Measurements from ENCODE around the gene GDPD5. TPM values are rescaled to one million over a fixed set of nuclear protein-coding genes. Genes with fewer than 3 reads are reported as not detected.

The GDPD5 gene
- total and polyA plus RNA-seq, 2 donors (not counting 1 experiment from before 2014, with no cell fraction given) = 59.1 to 102 TPM

DNA sequence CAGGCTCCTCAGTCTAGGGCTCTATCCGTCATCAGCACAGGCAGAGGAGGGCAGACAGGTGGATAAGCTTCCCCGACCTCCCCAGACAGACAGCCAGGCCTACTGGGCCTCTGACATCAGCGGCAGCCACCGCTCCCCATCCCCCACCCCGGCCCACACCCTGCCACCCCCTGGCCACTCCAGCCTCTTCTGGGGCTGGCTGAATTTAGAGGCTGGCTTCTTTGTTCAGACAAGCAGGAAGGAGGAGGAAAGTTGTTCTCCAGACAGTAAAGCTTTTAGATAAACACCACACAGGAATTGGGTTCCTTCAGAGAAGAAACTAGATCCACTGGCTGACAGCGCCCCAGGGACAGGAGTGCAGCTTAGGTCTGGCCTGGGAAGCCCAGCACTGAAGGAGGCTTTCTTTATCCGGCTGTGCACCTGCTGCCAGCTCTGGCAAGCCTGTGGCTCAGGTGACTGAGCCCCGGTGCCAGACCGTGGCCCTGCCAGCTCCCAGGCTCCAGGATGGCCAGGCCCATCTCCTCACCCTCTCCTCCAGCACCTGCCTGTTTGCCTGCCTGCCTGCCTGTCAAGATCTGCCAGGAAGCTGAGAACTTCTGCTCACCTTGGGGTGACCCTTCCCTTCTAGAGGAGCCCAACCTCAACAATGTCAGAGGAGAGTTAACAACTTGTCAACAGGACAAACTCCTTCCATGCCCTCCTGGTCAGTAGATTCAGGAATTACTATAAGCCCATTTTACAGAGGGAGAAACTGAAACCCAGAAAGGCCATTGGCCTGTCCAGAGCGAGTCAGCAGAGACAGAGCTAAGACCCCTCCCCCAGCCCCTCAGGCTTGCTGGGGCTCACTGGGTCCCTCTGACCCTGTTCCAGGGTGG lies 48.8 kb downstream of the GDPD5 start:
- no peak overlapping the region for H3K4me2 ChIP-seq (replicated peaks; ENCODE audit: low read depth, low read length, poor library complexity, severe bottlenecking)
- ATAC-seq (ENCODE audit: low read depth) = no peak
- H3K27me3 Mint-ChIP-seq = no peaks in the 10 kb centered on the region
- no peak for DNase-seq
- H3K79me2 ChIP-seq (ENCODE audit: control insufficient read depth, insufficient read depth, low read length) = no peaks in the 10 kb centered on the region
- TF ChIP-seq CTCF (IDR thresholded peaks at IDR 0.05) (no peak), EZH2 (IDR thresholded peaks at IDR 0.05; ENCODE audit: borderline replicate concordance, insufficient read depth, low read depth, low read length, poor library complexity, severe bottlenecking) (no peak)
- peaks cover 19% of the 10 kb centered on the region for H3K4me1 Mint-ChIP-seq
- H3K9me3 Mint-ChIP-seq (ENCODE audit: insufficient read depth) = no peaks in the 10 kb centered on the region
- no peaks in the 10 kb centered on the region for H3K27me3 ChIP-seq (replicated peaks in 1 of 4; ENCODE audit: control extremely low read depth in 1 of 4, control insufficient read depth in 3 of 4, insufficient read depth in 4 of 4, low read length in 3 of 4)
- no peak overlapping the region for H3K27ac Mint-ChIP-seq
- CTCF ChIA-PET = interaction anchor here (0.7 kb wide), 1 partner anchor 63 kb away, joined by 3 read pairs; no protein-coding TSS in a partner anchor
- H4K20me1 ChIP-seq (ENCODE audit: control insufficient read depth, insufficient read depth, low read length, poor library complexity, severe bottlenecking) = no peaks in the 10 kb centered on the region
- H3K27ac ChIP-seq (ENCODE audit: low read length in 2 of 2) = no peak overlapping the region
- no peaks in the 10 kb centered on the region for H3K9me3 ChIP-seq (ENCODE audit: control extremely low read depth in 1 of 3, control insufficient read depth in 2 of 3, insufficient read depth in 1 of 3, low read length in 2 of 3)
- 82% methylated on average over 6 of the region's 10 CpGs for WGBS (ENCODE audit: insufficient coverage)
- H3K4me3 ChIP-seq (ENCODE audit: control extremely low read depth in 1 of 5, extremely low read depth in 1 of 5, insufficient read depth in 1 of 5, low read depth in 2 of 5, low read length in 4 of 5) = no peak overlapping the region
- no peak overlapping the region for H2AFZ ChIP-seq (ENCODE audit: insufficient read depth, low read depth, low read length, poor library complexity, severe bottlenecking)
- intact Hi-C loops (cut with micrococcal nuclease) = no loop called here
- no peak overlapping the region for H3K4me3 Mint-ChIP-seq
- peaks cover 0 to 10% of the 10 kb centered on the region in 2 donors for H3K4me1 ChIP-seq (ENCODE audit: control insufficient read depth in 2 of 2, insufficient read depth in 2 of 2, low read length in 2 of 2)
- no peak overlapping the region for H3K9ac ChIP-seq (ENCODE audit: low read length)
- POLR2A ChIA-PET = no interaction called here
- H3K36me3 ChIP-seq (replicated peaks in 1 of 2; ENCODE audit: control extremely low read depth in 1 of 2, control insufficient read depth in 1 of 2, extremely low read depth in 1 of 2, insufficient read depth in 2 of 2, low read length in 1 of 2) = no peaks in the 10 kb centered on the region
